CD4-positive, alpha-beta T cell treated with Interleukin-15 for 1 hour (primary cell): ENCODE measurements around the gene KRT5.
"Not testable (repeated sequence)": the region's sequence is repeated elsewhere in the genome, so short reads cannot be mapped to it uniquely, and the experiment has no call there.

Experiments
- DNase-seq: peaks from one replicate; pipeline ENCODE4 v3.0.0-alpha.2; 2020

KRT5 gene

GRCh38 chr12:52518574-52519386 lies 1.4 kb downstream of the KRT5 start:
- DNase-seq = no peak

DNA sequence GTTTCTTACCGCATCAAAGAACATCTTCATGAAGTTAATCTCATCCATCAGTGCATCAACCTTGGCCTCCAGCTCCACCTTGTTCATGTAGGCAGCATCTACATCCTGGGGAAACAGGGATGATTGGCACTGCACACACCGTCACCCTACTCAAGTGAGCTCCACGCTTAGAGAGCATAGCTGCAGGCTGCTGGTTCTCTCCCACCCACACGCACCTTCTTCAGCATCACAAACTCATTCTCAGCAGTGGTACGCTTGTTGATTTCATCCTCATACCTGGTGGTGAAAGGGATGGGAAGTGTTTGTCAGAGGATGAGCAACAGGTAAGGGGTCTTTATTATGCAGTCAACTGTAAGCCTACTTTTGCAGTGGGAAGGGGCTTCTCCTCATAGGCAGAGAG lies 2.3 kb downstream of the KRT5 start:
- no peak for DNase-seq

GRCh38 chr12:52517005-52517835 lies 3.0 kb downstream of the KRT5 start:
- DNase-seq = no peak

DNA sequence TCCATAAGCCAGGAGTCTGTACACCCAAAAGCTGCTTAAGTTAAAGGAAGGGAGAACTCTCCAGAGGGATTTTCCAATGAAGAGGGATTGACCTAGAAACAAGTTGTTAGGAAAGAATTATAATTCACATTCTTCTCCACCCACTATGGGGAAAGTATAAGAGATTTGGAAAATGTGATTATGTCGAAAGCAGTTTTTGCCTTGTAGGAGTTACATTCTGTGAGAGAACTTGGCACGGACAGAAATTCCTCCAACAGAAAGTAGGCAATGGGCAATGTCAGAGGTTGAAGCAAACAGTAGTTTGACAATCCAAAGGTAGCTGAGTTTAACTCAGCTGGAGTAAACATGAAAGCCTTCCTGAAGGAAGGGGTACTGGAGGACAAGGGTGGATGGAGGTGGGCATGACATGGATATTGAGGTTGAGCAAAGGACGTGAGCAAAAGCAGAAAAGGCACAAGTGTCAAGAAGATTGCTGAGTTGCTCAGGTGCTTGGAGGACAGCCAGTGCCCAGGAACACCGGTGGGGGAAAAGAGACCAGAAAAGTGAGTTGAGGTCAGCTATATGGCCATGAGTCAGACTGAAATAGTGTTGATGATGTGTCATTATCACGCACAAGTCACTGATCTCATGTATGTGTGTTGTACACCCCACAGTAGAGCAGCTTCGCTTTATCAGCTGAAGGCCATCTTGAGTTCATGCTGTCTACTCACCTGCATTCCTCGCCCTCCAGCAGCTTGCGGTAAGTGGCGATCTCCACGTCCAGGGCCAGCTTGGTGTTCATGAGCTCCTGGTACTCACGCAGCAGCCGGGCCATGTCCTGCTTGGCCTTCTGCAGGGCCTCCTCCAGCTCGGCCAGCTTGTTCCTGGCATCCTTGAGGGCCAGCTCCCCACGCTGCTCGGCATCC lies 4.0 kb downstream of the KRT5 start:
- no peak for DNase-seq

- no peak for DNase-seq
These were observed 4.9 kb downstream of the KRT5 start for GRCh38 chr12:52515319-52515646.

DNA sequence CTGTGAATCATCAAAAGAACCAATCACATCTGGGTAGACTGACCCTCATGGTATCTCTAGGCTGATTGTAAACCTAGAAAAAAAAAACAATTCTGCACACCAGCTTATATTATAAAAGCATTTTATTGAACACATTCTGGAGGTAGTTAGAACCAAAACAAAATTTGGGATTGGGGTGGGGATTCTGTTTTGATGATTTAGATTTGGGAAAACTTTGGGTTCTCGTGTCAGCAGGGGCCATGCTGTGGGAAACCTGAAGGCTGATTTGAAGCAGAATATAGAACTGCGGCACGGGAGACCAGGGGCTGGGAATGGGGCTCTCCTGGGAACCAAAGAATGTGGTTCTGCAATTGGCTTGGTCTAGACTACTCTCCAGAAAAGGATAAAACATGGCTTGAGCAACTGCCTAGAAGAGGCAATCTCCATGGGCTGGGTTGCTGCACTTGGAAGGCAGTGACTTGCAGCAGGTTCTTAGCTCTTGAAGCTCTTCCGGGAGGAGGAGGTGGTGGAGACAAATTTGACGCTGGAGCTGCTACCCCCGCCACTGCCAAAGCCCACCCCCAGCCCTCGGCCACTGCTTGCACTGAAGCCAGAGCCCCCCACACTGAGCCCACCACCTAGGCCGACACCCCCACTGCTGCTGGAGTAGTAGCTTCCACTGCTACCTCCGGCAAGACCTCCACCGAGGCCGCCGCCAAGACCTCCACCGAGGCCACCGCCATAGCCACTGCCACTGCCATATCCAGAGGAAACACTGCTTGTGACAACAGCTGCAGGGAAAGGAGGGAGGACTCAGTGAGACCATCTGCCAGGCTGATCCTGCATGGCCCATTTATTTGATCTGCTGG lies 5.5 kb downstream of the KRT5 start:
- DNase-seq = no peak

DNA sequence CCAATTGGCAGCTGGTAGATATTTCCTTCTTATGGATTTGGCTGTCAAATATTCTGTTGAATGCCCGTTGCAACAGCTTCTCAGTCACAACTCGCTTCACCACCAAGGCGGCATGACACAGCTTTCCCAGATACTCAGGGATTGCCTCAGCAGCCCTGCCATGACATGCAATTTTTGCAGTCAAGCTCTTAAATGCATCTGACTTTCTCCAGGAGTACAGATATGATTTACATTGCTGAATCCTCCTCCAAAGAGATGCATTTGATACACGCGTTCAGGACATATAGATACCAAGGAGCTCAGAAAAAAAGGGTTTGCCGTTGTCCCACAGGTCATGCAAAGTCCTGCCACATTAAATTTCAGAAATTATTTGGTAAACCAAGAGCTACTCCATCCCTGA lies 6.5 kb downstream of the KRT5 start:
- no peak for DNase-seq

DNA sequence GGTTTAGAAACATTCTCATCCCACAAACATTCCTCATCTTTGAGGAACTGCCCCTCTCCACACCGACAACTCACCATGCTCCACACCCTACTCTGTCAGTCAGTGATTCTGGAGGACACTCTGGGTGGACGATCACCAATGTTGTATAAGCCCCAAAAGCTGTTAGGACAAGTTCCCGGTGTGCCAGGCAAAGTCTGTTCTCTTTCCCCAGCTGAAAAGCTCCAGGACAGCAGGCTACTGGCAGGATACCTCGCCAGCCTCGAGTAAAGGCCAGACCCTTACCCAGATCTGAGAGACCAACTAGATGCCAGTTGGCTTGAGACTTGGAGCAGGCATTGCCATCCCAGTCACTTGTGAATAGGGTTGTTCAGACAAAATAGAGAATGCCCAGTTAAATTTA lies 12.0 kb downstream of the KRT5 start:
- no peak for DNase-seq

DNA sequence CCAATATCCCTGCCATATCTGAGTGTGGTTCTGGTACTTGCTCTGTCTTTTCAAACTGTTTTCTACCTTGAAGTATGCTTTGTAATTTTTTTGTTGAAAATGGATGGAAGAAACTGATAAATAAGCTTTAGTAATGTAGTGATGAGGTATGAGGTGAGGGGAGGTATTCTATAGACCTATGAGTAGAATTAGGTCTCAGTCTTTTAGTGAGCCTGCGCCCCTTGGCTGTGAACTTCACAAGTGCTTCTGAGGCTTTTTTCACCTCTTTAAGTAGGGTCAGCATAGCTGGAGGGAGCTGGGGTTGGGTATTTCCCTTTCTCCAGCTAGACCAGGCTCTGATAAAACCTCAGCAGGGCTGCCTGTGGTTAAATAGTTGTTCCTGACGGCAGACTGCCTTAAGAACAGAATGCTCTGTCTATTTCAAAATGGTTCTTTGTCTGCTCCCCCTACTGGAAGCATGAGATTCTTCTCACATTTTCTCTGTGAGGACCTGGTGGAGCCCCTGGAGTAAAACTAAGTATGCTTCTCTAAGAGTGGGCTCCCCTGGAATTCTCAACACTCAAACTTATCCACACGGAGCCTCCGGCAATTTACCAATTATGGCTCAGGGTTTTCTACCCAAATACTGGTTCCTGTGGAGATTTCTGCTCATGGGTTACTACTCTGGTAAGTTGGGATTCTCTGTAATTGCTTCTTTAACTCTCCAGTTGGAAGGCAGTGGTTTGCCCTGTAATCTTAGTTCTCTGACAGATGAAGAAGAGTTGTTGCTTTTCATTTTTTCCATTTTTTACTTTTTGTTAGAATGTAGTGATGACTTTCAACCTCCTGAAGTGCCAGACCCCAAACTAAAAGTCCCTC lies 13.1 kb downstream of the KRT5 start:
- DNase-seq = no peak

DNA sequence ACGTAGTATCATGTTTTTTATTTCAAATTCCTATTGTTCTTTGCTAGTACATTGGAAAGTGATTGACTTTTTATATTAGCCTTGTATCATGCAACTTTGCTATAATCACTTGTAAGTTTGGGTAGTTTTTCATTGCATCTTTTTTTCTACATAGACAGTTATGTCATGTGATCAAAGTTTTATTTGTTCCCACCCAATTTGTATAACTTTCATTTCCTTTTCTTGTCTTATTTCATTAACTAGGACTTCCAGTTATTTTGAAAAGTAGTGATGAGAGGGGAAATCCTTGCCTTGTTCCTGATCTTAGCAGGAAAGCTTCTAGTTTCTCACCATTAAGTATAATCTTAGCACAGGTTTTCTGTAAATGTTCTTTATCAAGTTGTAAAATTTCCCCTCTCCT lies 17.3 kb downstream of the KRT5 start:
- no peak for DNase-seq

DNA sequence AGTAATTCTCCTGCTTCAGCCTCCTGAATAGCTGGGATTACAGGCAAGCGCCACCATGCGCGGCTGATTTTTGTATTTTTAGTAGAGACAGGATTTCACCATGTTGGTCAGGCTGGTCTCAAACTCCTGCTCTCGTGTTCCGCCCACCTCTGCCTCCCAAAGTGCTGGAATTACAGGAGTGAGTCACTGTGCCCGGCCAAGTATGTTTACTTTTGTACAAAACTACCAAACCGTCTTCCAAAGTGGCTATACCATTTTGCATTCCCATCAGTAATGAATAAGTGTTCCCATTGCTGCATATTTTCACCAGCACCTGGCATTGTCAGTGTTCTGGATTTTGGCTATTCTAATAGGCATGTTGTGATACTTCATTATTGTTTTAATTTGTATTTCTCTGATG lies 18.7 kb downstream of the KRT5 start:
- no peak for DNase-seq

GRCh38 chr12:52500574-52500973 lies 19.6 kb downstream of the KRT5 start:
- DNase-seq = not testable (repeated sequence)

GRCh38 chr12:52499806-52500560 lies 20.2 kb downstream of the KRT5 start:
- no peak for DNase-seq

DNA sequence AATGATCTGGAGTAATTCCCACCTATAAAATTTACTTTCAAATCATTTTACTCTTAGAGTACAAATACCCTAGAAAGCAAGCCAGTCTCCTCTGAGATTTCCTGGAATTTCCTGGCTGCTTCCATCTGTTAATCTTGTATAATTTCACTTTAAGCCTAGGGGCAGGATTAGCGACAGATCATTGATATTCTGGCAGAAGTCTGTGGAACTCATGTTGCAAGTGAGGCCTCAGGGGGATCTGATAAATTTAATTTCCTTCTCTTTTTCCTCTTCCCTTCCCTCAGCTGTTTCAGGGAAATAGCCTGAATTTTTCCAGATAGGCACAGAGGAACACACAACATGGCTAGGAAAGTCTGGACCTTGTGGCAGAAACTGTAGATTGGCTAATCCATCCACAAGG lies 21.2 kb downstream of the KRT5 start:
- DNase-seq = no peak

GRCh38 chr12:52497975-52498374 lies 22.2 kb downstream of the KRT5 start:
- no peak for DNase-seq

DNA sequence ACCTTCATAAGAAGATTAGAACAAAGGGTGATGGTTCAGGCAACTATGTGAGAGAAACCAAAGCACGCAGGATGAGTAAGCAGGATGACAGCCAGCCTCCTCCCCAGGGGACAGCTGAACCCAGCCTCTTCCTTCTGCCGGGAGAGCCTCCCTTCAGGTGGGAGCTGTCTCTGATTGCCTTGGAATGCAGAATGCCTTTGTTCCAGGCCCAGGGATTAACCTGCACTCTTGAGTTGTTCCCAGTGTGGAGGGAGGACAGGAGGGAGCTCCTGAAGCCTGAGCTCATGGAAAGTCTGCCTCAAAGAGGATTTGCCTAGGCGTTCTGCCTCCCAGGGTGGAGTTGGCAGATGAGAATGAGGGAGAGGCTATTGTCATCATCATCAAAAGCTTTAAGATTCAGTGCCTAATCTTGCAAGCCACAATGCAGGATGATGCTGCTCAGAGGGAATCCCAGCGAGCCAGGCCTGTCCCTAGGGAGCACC lies 23.6 kb downstream of the KRT5 start:
- no peak for DNase-seq

GRCh38 chr12:52496054-52496453 lies 24.1 kb downstream of the KRT5 start:
- DNase-seq = no peak

DNA sequence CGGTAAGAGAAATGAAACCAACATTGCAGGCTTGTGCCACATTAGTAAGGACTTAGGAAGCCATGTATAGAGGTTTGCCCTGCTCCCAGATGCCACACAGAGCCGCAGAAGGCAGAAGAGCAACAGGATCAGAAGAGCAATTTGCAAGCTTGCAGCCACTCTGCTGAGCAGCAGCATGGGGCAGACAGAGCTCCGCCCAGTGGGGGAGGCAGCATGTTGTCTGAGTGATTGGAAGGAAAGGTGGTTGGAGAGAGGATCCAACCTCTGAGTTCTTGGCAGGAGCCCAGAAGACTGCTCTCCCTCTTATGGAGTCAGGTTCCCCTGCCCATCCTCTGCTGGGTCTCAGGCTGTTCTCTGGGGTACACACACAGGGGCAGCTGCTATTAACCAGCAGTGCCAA lies 24.8 kb downstream of the KRT5 start:
- no peak for DNase-seq

- no peak for DNase-seq
These were observed 25.7 kb downstream of the KRT5 start for GRCh38 chr12:52494518-52494917.

DNA sequence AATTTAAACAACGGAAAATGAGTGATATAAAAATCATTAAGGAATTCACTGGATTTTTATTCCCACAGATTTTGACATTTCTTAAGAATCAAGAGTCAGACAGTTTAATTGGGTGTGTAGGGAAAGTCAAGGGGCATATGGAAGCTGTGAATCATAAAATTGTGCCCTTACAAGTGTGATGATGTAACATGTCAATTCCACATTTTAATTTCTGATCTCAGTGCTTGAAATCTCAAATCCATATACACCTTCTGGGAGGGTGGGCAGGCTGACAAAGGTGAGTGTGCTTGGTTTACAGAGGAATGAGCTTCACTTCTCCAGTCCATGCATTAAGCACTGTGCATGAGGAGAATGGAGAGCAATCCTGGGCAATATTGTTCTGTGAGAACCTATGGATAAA lies 26.1 kb downstream of the KRT5 start:
- DNase-seq = no peak

- no peak for DNase-seq
These were observed 27.0 kb downstream of the KRT5 start, which contains the start of gene KRT6A for GRCh38 chr12:52493172-52493571. Gene KRT6A, minus strand, starts transcription at chr12:52493257. Its CDS starts 69 bp downstream, at chr12:52493188.
